ENCODE data around the gene BABAM2.

DNA sequence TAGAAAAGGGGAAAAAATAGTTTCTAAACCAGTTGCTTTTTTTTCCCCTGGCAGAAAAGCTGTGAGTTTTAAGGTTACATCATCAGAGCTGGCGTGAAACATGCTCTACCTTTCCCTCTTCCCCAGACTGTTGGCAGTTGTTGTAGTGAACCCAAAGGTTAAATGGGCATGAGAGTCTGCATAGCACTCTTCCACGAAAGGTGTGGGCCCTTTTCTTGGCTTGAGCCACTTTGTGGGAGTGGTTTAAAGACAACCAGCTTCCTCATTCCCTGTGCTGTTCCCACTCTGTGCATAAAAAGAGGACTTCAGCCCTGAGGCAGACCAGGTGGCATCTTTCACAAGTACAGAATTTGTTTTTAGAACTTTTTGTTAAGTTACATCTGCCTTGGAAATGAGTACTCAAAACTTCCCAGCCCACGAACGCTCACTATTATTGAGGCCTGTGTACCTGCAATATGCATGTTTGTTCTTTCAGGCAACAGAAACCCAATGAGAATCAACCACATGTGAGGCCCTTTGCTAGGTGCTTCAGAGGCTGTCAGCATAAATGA, 243.8 kb downstream of the BABAM2 start:
- TF ChIP-seq CTCF (IDR thresholded peaks at IDR 0.05; ENCODE audit: low read depth, low read length, missing input control): no peak
- TF ChIP-seq FOXA1 (IDR thresholded peaks at IDR 0.05): peak; percentile 76
- TF ChIP-seq ZBTB33 (IDR thresholded peaks at IDR 0.05): peak; percentile 83
- TF ChIP-seq EGR1 (IDR thresholded peaks at IDR 0.05; ENCODE audit: low read depth in 2 of 2): peak; percentile 21 to 89
- TF ChIP-seq RAD21 (IDR thresholded peaks at IDR 0.05): peak; percentile 71 to 73

Measured in liver (tissue), 3 donors.